ENCODE results near the gene TMC1.
"Not testable (repeated sequence)": the region's sequence is repeated elsewhere in the genome, so short reads cannot be mapped to it uniquely, and the experiment has no call there.

Gene TMC1

GRCh38 chr9:72521416-72521815 lies at the start of gene TMC1:
Gene TMC1 (plus strand): TSS chr9:72521608. CDS start chr9:72648649, 127,041 bp downstream.
- H3K9me3 Mint-ChIP-seq, H3K4me3 Mint-ChIP-seq, DNase-seq, H3K4me1 Mint-ChIP-seq, H3K27ac Mint-ChIP-seq, CTCF ChIA-PET, H3K36me3 Mint-ChIP-seq, H3K27me3 Mint-ChIP-seq: not testable (repeated sequence)

GRCh38 chr9:72473474-72474261 lies 47.7 kb upstream of the TMC1 start:
- Mint-ChIP-seq H3K4me3 (no peak overlapping the region), H3K27ac (no peak overlapping the region), H3K27me3 (no peaks in the 10 kb centered on the region), H3K36me3 (no peaks in the 10 kb centered on the region), H3K9me3 (no peaks in the 10 kb centered on the region), H3K4me1 (peaks cover 30% of the 10 kb centered on the region)
- DNase-seq: no peak
- CTCF ChIA-PET: no interaction called here

GRCh38 chr9:72474676-72475075 lies 46.7 kb upstream of the TMC1 start:
- no peak overlapping the region for H3K27ac Mint-ChIP-seq
- CTCF ChIA-PET: interaction anchor here (0.5 to 1.4 kb wide), 3 partner anchors 12 to 1587 kb away, joined by 3 read pairs; no protein-coding TSS in a partner anchor
- no peaks in the 10 kb centered on the region for H3K36me3 Mint-ChIP-seq
- peaks cover 38% of the 10 kb centered on the region for H3K4me1 Mint-ChIP-seq
- DNase-seq: no peak
- H3K9me3 Mint-ChIP-seq: no peaks in the 10 kb centered on the region
- H3K27me3 Mint-ChIP-seq: no peaks in the 10 kb centered on the region
- H3K4me3 Mint-ChIP-seq: no peak overlapping the region

- CTCF ChIA-PET: interaction anchor here (1.4 to 2.0 kb wide), 2 partner anchors 33 to 116 kb away, joined by 3 to 5 read pairs; no protein-coding TSS in a partner anchor
- Mint-ChIP-seq H3K4me1 (peaks cover 38% of the 10 kb centered on the region), H3K4me3 (no peak overlapping the region), H3K27me3 (no peaks in the 10 kb centered on the region), H3K36me3 (no peaks in the 10 kb centered on the region), H3K27ac (no peak overlapping the region), H3K9me3 (no peaks in the 10 kb centered on the region)
- DNase-seq: no peak
Measured at GRCh38 chr9:72476100-72476499, 45.3 kb upstream of the TMC1 start.

- Mint-ChIP-seq H3K4me3 (no peak overlapping the region), H3K36me3 (no peaks in the 10 kb centered on the region), H3K27me3 (no peaks in the 10 kb centered on the region), H3K9me3 (no peaks in the 10 kb centered on the region), H3K4me1 (peaks cover 38% of the 10 kb centered on the region), H3K27ac (no peak overlapping the region)
- peak; percentile 27 for DNase-seq
- CTCF ChIA-PET: interaction anchor here (0.6 to 2.0 kb wide), 4 partner anchors 10 to 115 kb away, joined by 3 to 5 read pairs (median 3); no protein-coding TSS in a partner anchor
Measured at GRCh38 chr9:72476617-72477437, 44.6 kb upstream of the TMC1 start.

- no peak for DNase-seq
- H3K4me3 Mint-ChIP-seq: no peak overlapping the region
- H3K36me3 Mint-ChIP-seq: no peaks in the 10 kb centered on the region
Measured at GRCh38 chr9:72477930-72478518, 43.4 kb upstream of the TMC1 start.

GRCh38 chr9:72478966-72479365 lies 42.4 kb upstream of the TMC1 start:
- H3K27ac Mint-ChIP-seq: peak overlapping the region; percentile 17
- no peaks in the 10 kb centered on the region for H3K36me3 Mint-ChIP-seq
- no peaks in the 10 kb centered on the region for H3K9me3 Mint-ChIP-seq
- H3K4me1 Mint-ChIP-seq: peaks cover 30% of the 10 kb centered on the region
- no peak for DNase-seq
- CTCF ChIA-PET: interaction anchor here (1.0 kb wide), 1 partner anchor 121 kb away, joined by 3 read pairs; no protein-coding TSS in a partner anchor
- H3K4me3 Mint-ChIP-seq: no peak overlapping the region
- no peaks in the 10 kb centered on the region for H3K27me3 Mint-ChIP-seq

More at GRCh38 chr9:72477930-72478518, 43.4 kb upstream of the TMC1 start:
- CTCF ChIA-PET: interaction anchor here (1.0 kb wide), 1 partner anchor 49 kb away, joined by 3 read pairs; no protein-coding TSS in a partner anchor
- no peaks in the 10 kb centered on the region for H3K9me3 Mint-ChIP-seq
- peak overlapping the region; percentile 40 for H3K27ac Mint-ChIP-seq
- peaks cover 37% of the 10 kb centered on the region for H3K4me1 Mint-ChIP-seq
- H3K27me3 Mint-ChIP-seq: no peaks in the 10 kb centered on the region

GRCh38 chr9:72480261-72480660 lies 41.1 kb upstream of the TMC1 start:
- CTCF ChIA-PET, DNase-seq, H3K9me3 Mint-ChIP-seq, H3K36me3 Mint-ChIP-seq, H3K27me3 Mint-ChIP-seq, H3K4me3 Mint-ChIP-seq, H3K27ac Mint-ChIP-seq: not testable (repeated sequence)
- H3K4me1 Mint-ChIP-seq: peaks cover 27% of the 10 kb centered on the region

GRCh38 chr9:72480921-72481320 lies 40.5 kb upstream of the TMC1 start:
- Mint-ChIP-seq H3K36me3 (no peaks in the 10 kb centered on the region), H3K27me3 (no peaks in the 10 kb centered on the region), H3K27ac (no peak overlapping the region), H3K9me3 (no peaks in the 10 kb centered on the region), H3K4me3 (no peak overlapping the region), H3K4me1 (peaks cover 27% of the 10 kb centered on the region)
- CTCF ChIA-PET: no interaction called here
- no peak for DNase-seq

- Mint-ChIP-seq H3K27ac (no peak overlapping the region), H3K36me3 (no peaks in the 10 kb centered on the region), H3K4me3 (no peak overlapping the region), H3K9me3 (no peaks in the 10 kb centered on the region), H3K4me1 (no peaks in the 10 kb centered on the region), H3K27me3 (no peaks in the 10 kb centered on the region)
- CTCF ChIA-PET: interaction anchor here (1.0 kb wide), 1 partner anchor 11 kb away, joined by 3 read pairs; no protein-coding TSS in a partner anchor
- DNase-seq: no peak
Measured at GRCh38 chr9:72485821-72486593, 35.4 kb upstream of the TMC1 start.

GRCh38 chr9:72486594-72486955 lies 34.8 kb upstream of the TMC1 start:
- DNase-seq: no peak
- CTCF ChIA-PET: interaction anchor here (1.0 kb wide), 1 partner anchor 12 kb away, joined by 3 read pairs; no protein-coding TSS in a partner anchor
- Mint-ChIP-seq H3K27ac (no peak overlapping the region), H3K9me3 (no peaks in the 10 kb centered on the region), H3K36me3 (no peaks in the 10 kb centered on the region), H3K4me3 (no peak overlapping the region), H3K4me1 (no peaks in the 10 kb centered on the region), H3K27me3 (no peaks in the 10 kb centered on the region)

GRCh38 chr9:72487665-72488064 lies 33.7 kb upstream of the TMC1 start:
- DNase-seq, H3K9me3 Mint-ChIP-seq, CTCF ChIA-PET, H3K27me3 Mint-ChIP-seq, H3K36me3 Mint-ChIP-seq, H3K4me1 Mint-ChIP-seq, H3K4me3 Mint-ChIP-seq, H3K27ac Mint-ChIP-seq: not testable (repeated sequence)

GRCh38 chr9:72489986-72490385 lies 31.4 kb upstream of the TMC1 start:
- Mint-ChIP-seq H3K27ac (no peak overlapping the region), H3K27me3 (peaks cover 9% of the 10 kb centered on the region), H3K36me3 (no peaks in the 10 kb centered on the region), H3K4me1 (no peaks in the 10 kb centered on the region), H3K4me3 (no peak overlapping the region), H3K9me3 (no peaks in the 10 kb centered on the region)
- no peak for DNase-seq
- CTCF ChIA-PET: no interaction called here
